Anterior cingulate cortex (tissue), 58 donors: ENCODE results near the gene ECI1.

Source experiments
- DNase-seq, 58 donors: peaks; one replicate each; lab custom pipeline; 2025; lab: John Stamatoyannopoulos, UW

ECI1 gene

DNA sequence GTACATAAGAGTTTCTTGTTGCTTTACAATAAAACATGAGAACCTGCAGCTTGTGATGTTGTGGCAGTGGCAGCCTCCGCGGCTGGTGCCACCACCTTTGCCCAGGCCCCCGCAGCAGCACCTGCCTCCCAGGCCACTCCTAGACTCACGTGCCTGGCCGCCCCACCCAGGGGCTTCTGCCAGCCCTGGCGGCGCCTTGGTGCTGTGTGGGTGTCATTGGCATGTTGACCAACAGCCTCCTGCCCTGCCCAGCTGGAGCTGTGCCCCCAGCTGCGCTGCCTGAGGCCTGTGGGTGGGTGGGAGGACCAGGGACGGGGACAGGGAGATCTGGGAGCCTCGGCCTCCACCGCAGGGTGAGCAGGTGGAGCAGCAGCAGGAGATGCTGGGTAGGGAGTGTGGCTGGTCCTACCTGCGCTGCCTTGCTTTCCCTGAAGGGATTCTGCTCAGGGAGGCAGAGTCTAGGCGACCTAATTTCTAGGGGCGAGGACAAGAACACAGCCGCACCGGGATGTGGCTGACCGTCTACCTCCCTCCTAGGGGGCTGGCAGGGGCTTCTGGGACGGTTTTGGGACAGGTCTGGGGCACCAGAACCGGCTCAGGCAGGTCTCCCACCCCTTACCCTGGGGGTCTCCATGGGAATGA lies 15.6 kb downstream of the ECI1 start:
- DNase-seq: no peak

GRCh38 chr16:2235234-2235651 lies 16.1 kb downstream of the ECI1 start:
- no peak for DNase-seq

DNA sequence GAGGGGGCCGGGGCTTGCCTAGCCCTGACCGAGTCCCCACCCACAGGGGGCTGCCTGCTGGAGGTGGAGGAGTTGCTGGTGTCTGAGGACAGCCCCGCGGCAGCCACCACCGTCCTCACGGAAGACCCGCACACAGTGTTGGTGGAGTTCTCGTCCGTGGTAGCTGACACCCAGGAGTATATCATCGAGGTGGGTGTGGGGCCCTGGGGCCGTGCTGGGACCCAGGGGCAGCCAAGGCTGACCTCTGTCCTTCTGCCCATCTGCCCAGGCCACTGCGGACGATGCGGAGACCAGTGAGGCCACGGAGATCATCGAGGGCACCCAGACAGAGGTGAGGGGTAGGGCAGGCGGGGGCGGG lies 16.6 kb downstream of the ECI1 start:
- no peak for DNase-seq

GRCh38 chr16:2233872-2234812 lies 17.2 kb downstream of the ECI1 start:
- no peak for DNase-seq

DNA sequence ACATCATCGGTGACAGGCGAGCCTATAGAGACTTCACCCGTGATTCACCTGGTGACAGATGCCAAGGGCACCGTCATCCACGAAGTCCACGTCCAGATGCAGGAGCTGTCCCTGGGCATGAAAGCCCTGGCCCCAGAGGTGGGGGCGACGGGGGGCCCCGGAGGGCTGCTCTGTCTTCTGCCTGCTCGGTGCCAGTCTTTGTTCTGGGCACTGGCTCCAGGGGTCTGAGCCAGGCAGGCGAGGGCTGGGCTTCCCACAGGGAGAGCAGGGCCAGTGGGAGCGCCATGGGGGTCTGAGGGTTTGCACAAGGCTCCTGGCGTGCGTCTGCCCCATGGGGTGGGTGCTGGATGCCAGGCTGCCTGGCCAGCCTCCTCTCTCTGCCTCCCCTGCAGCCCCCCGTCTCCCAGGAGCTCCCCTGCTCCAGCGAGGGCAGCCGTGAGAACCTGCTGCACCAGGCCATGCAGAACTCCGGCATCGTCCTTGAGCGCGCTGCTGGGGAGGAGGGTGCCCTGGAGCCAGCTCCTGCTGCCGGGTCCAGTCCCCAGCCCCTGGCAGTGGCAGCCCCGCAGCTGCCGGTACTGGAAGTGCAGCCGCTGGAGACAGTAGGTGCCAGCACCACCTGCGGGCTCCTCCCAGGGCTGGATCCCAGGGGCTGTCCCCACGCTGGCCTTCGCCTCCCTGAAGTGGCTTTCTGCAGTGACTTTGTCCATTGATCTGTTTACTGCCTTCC lies 18.2 kb downstream of the ECI1 start:
- DNase-seq: no peak

DNA sequence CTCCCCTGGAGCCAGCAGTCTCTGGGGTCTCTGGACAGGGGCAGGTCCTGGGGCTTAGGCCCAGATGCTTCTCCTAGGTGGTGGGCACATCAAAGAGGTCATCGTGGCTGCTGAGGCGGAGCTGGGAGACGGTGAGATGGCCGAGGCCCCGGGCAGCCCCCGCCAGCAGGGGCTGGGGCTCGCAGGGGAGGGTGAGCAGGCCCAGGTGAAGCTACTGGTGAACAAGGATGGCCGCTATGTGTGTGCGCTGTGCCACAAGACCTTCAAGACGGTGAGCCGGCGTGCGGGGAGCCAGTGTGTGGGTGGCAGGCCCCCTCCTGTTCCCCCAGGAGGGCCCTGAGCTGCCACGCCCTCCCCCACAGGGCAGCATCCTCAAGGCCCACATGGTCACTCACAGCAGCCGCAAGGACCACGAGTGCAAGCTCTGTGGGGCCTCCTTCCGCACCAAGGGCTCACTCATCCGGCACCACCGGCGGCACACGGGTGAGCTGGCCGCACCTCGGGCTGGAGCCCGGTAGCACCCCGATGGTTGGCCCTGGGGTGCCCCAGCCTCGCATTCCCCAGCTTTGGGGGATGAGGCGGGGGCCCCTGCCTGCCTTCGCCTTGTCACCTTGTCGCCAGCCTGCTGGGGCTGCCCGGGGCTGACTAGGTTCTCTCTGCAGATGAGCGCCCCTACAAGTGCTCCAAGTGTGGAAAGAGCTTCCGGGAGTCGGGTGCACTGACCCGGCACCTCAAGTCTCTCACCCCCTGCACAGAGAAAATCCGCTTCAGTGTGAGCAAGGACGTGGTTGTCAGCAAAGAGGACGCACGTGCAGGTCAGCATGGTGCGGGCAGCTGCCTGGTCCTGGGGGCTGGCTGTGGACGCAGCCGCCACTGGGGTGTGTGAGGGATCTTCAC lies 19.0 kb downstream of the ECI1 start:
- no peak for DNase-seq

GRCh38 chr16:2231016-2231931 lies 20.1 kb downstream of the ECI1 start:
- no peak for DNase-seq

GRCh38 chr16:2230376-2230775 lies 21.0 kb downstream of the ECI1 start:
- DNase-seq: no peak

DNA sequence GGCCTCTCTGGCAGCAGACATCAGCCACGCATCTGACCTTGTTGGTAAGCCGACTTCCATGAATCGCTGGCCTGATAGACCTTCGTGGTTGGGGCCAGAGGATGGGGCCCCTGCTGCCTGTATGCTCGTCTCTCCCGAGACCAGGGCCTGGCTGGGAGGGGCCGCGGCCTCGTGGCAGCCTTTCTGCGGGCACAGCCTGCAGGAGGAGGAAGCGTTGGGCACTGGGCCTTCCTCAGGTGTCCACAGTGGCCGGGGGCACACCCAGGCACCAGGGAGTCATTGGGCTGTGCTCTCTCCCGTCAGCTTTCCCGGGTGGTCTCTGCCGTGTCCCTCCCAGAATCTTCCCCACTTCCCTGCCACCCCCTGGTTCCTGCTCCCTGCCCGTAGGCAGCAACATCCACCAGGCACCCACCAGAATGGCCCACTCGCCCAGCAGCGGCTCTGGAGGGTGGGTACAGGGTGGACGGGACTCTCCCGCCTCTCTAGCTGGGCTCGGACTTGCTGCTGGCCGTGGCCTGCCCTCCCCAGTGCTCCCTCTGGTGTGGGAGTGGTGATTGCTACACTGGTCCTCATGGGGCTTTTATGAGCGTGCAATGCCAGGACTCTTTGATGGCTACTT lies 21.6 kb downstream of the ECI1 start:
- no peak for DNase-seq

- no peak for DNase-seq
These were observed 22.3 kb downstream of the ECI1 start for GRCh38 chr16:2229091-2229490.

- DNase-seq: no peak
These were observed 23.1 kb downstream of the ECI1 start for GRCh38 chr16:2228161-2228824.

DNA sequence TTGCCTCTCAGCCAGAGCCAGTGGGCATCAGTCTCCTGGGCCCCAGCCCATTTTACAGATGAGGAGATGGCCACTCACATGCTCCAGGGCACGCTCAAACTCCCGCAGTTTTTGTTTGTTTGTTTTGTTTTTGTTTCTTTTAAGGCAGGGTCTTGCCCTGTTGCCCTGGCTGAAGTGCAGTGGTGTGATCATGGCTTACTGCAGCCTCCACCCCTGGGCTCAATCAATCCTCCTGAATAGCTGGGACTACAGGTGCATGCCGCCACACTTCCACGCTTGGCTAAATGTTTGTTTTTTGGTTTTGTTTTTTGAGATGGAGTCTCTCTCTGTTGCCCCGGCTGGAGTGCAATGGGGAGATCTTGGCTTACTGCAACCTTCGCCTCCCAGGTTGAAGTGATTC lies 24.5 kb downstream of the ECI1 start:
- DNase-seq: no peak

GRCh38 chr16:2226245-2226793 lies 25.1 kb downstream of the ECI1 start:
- DNase-seq: no peak

DNA sequence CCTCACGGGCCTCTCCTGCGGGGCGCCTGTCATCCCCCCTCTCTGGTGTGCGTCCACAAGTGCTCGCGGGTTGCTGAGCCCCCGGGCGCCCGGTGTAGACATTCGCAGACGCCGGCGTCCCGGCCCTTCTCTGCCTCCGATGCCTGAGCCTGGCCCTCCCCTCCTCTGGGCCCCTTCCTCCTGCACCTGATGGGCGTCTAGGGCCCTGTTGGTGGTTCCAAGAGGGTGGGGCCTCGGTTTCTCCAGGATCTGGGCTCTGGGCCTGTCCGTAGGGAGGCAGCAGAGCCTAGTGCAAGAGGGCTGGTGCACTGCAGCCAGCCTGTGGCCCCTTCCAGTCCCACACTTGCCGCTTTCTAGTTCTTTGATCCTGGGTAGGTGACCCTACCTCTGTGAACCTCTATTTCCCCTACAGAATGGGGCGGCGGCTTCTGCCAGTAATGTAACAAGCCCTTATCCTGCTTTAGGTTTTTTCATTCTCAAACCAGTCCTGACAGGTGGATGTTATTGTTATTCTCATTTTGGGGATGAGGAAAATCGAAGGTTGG lies 27.4 kb downstream of the ECI1 start:
- DNase-seq: peak in 10 of 58 donors; percentile 12 to 47 (median 30)

- peak; percentile 79 to 99 (median 97) for DNase-seq
These were observed 28.0 kb downstream of the ECI1 start, which contains the start of gene E4F1 for GRCh38 chr16:2223221-2223941. E4F1 (plus strand) TSS chr16:2223591; CDS start chr16:2223614, 23 bp downstream.

DNA sequence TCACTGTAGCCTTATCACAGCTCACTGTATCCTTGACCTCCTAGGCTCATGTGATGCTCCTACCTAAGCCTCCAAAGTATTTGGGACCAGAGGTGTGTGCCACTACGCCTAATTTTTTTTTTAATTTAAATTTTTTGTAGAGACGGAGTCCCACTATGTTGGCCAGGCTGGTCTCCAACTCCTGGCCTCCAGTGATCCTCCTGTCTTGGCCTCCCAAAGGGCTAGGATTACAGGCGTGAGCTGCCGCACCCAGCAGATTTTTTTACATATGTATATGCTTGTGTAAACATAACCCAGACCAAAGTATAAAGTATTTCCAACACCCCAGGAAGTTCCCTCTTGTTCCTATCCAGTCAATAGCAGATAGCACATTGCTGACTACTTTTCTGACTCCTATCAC lies 35.1 kb downstream of the ECI1 start:
- no peak for DNase-seq

DNA sequence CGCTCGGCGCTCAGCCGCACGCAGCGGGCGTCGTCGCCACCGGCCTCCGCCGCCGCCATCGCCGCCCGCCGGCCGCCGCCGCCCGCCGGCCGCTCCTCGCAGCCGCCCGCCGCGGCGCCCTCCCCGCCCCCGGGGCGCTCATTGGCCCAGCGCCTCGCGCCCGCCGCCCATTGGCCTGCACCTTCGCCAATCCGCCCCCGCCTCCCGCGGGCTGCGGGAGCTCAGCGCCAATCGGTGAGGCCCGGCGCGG lies 36.7 kb downstream of the ECI1 start, which contains the start of gene PGP:
TSS of gene PGP (minus strand) at position 122 of the 250 bp plus-strand sequence. CDS start at position 59, 63 bp downstream.
- no peak for DNase-seq
